Pancreas (tissue), 10 donors: ENCODE data around the gene ITGAL. TPM values are rescaled to one million over a fixed set of nuclear protein-coding genes. Genes with fewer than 3 reads are reported as not detected.
"Not testable (repeated sequence)": the region's sequence is repeated elsewhere in the genome, so short reads cannot be mapped to it uniquely, and the experiment has no call there.

Experiments
- ATAC-seq, 4 donors: fragments of 200-7000 bp; cut with Tn5 transposase; one replicate each; pipeline versions ENCODE4 v1.8.0 to v1.9.1; 2020; ENCODE audit warnings: mild to moderate bottlenecking in 4 of 4, moderate library complexity in 4 of 4
- DNase-seq, 6 donors: peaks; one replicate each; pipeline ENCODE4 v3.0.0-alpha.2; 2020
- FAIRE-seq: peaks from 2 replicates; lab custom pipeline; 2012; peaks lifted over from hg19 to GRCh38; lab: Jason Lieb, UNC
- H3K27ac ChIP-seq, 4 donors: fragments of 200-600 bp; sonication (generic); 1 replicate in 3 of 4; 2 replicates in 1 of 4; pipeline versions ENCODE4 v1.5.0 to v1.8.0; 2020
- H3K27me3 ChIP-seq, 4 donors: fragments of 200-600 bp; one replicate each; pipeline ENCODE4 v1.8.0; 2021
- H3K36me3 ChIP-seq, 3 donors: fragments of 200-600 bp; sonication (generic) in 1 of 3; one replicate each; pipeline versions ENCODE4 v1.5.0 to v1.8.0; 2020 to 2021
- H3K4me1 ChIP-seq, 3 donors: fragments of 200-600 bp; one replicate each; pipeline ENCODE4 v1.8.0; 2021
- H3K4me3 ChIP-seq, 4 donors: fragments of 200-600 bp; sonication (generic) in 2 of 4; one replicate each; pipeline versions ENCODE4 v1.5.0 to v1.8.0; 2020 to 2021
- H3K9me3 ChIP-seq, 4 donors: fragments of 200-600 bp; one replicate each; pipeline ENCODE4 v1.8.0; 2021
- CTCF ChIP-seq, 4 donors: fragments of 200-600 bp; sonication (generic) in 3 of 4; IDR thresholded peaks; one replicate each; pipeline versions ENCODE4 v1.5.0 to v1.8.0; 2021; ENCODE audit warnings: antibody characterized with exemption in 4 of 4
- WGBS, 2 donors: extraction: QIAGEN DNeasy Blood & Tissue Kit; methylation state at CpG; one replicate each; pipeline ENCODE4 v1.1.7; 2013; 5-methylcytosine and 5-hydroxymethylcytosine counted together
- intact Hi-C, 3 donors: fragments of 100-400 bp; cut with DNase I; formaldehyde crosslinking; loops; one replicate each; pipeline versions ENCODE4 v1.11.1 to v1.14.2; 2022
- polyA plus RNA-seq, 2 donors: library from polyadenylated mRNA; stranded (reverse); fragments of 200-250 nt; gene quantifications; one replicate each; pipeline ENCODE4 v1.2.3, GENCODE V29; 2013
- total RNA-seq, 6 donors: library from RNA; stranded (reverse); fragmentation: NEBNext Ultra II Directional in 4 of 6; extraction: Animal tissue kit (Norgen Biotek cat#: 25700) in 4 of 6; gene quantifications; one replicate each; pipeline versions ENCODE4 v1.2.1 to v1.2.4, GENCODE V29; 2021 to 2023
- donor health status: healthy with polysubstance abuse.
- donor health status: DM: no; HTN: no; CAD: no; lungs with moderate emphysema.
- donor health status: DM: no; HTN: no; CAD: no.
- donor health status: control.
- donor health status: control.
- donor health status: Bipolar disorder and iron deficiency.
- donor health status: DM: yes; HTN: yes; CAD: no.
- donor health status: DM: no; HTN: no; CAD: no.
- donor health status: DM: no; HTN: no; CAD: no.
- donor health status: DM: yes; HTN: yes; CAD: no.

Gene ITGAL
- total and polyA plus RNA-seq, 8 donors: 0.54 to 9.1 (median 1.8) TPM

GRCh38 chr16:30459456-30459855 lies 13.1 kb upstream of the ITGAL start:
- H3K27ac ChIP-seq: no peak overlapping the region
- no peak for DNase-seq
- intact Hi-C loops: loop anchor here in 1 of 3 donors (10.0 kb wide), 1 partner anchor 55 kb away; no protein-coding TSS in a partner anchor
- 83 to 90% methylated on average over 11 of the region's 11 CpGs for WGBS, 2 donors
- H3K36me3 ChIP-seq: no peaks in the 10 kb centered on the region
- FAIRE-seq: no peak
- ATAC-seq: no peak
- no peaks in the 10 kb centered on the region for H3K4me1 ChIP-seq
- no peak overlapping the region for H3K4me3 ChIP-seq
- no peaks in the 10 kb centered on the region for H3K9me3 ChIP-seq
- no peaks in the 10 kb centered on the region for H3K27me3 ChIP-seq
- no peak for TF ChIP-seq CTCF (IDR thresholded peaks at IDR 0.05)

- ATAC-seq, H3K36me3 ChIP-seq, H3K27ac ChIP-seq, intact Hi-C loops, FAIRE-seq, H3K4me3 ChIP-seq, H3K27me3 ChIP-seq, H3K9me3 ChIP-seq, H3K4me1 ChIP-seq: not testable (repeated sequence)
- peak in 1 of 6 donors; percentile 11 for DNase-seq
- 84 to 89% methylated on average over 5 of the region's 5 CpGs for WGBS, 2 donors
Observed at GRCh38 chr16:30461426-30461825, 11.1 kb upstream of the ITGAL start.

- no peak for TF ChIP-seq CTCF (IDR thresholded peaks at IDR 0.05)
- no peak for FAIRE-seq
- Histone ChIP-seq H3K27me3 (no peaks in the 10 kb centered on the region), H3K27ac (no peak overlapping the region), H3K9me3 (no peaks in the 10 kb centered on the region), H3K4me3 (no peak overlapping the region), H3K4me1 (no peaks in the 10 kb centered on the region), H3K36me3 (no peaks in the 10 kb centered on the region)
- no peak for ATAC-seq
- DNase-seq: peak in 1 of 6 donors; percentile 3
- 88 to 95% methylated on average over 7 of the region's 7 CpGs for WGBS, 2 donors
- intact Hi-C loops: no loop called here
Observed at GRCh38 chr16:30464078-30464477, 8.5 kb upstream of the ITGAL start.

GRCh38 chr16:30470170-30470512 lies 2.4 kb upstream of the ITGAL start:
- TF ChIP-seq CTCF (IDR thresholded peaks at IDR 0.05): no peak
- no peak overlapping the region for H3K27ac ChIP-seq
- DNase-seq: no peak
- WGBS, 2 donors: 64 to 77% methylated on average over 3 of the region's 3 CpGs
- ATAC-seq: no peak
- no peak for FAIRE-seq
- H3K4me3 ChIP-seq: no peak overlapping the region
- peaks cover 0 to 6% (median 0%) of the 10 kb centered on the region in 4 donors for H3K27me3 ChIP-seq
- intact Hi-C loops: no loop called here
- H3K4me1 ChIP-seq: no peaks in the 10 kb centered on the region
- H3K36me3 ChIP-seq: no peaks in the 10 kb centered on the region
- H3K9me3 ChIP-seq: no peaks in the 10 kb centered on the region

- H3K4me3 ChIP-seq: no peak overlapping the region
- TF ChIP-seq CTCF (IDR thresholded peaks at IDR 0.05): no peak
- intact Hi-C loops: no loop called here
- 74 to 80% methylated on average over 8 of the region's 8 CpGs for WGBS, 2 donors
- FAIRE-seq: no peak
- no peak for ATAC-seq
- H3K36me3 ChIP-seq: no peaks in the 10 kb centered on the region
- H3K27ac ChIP-seq: no peak overlapping the region
- H3K27me3 ChIP-seq: peaks cover 0 to 6% (median 0%) of the 10 kb centered on the region in 4 donors
- DNase-seq: no peak
- H3K4me1 ChIP-seq: no peaks in the 10 kb centered on the region
- H3K9me3 ChIP-seq: no peaks in the 10 kb centered on the region
Observed at GRCh38 chr16:30470632-30470995, 1.9 kb upstream of the ITGAL start.
